K562 (cell line): ENCODE measurements around the gene ADD2. TPM values are rescaled to one million over a fixed set of nuclear protein-coding genes. Genes with fewer than 3 reads are reported as not detected.

ENCODE experiments used
- ATAC-seq: fragments of 200-7000 bp; cut with Tn5 transposase; 3 replicates; pipeline ENCODE4 v1.9.1; 2020; ENCODE audit warnings: moderate library complexity
- BruUV-seq: library from RNA; stranded (reverse); fragments of 400-500 nt; replicated peaks from 2 replicates; lab custom pipeline; 2021; lab: Mats Ljungman, UMichigan
- CTCF ChIA-PET: fragments of 300-600 bp; formaldehyde crosslinking; extraction: SDS; loops from one replicate; lab custom pipeline; 2021; ENCODE audit warnings: low intra/inter-chr PET ratio; lab: Yijun Ruan, JAX
- POLR2A ChIA-PET: fragments of 300-600, 350-650 bp; sonication (Branson Sonifier 250); formaldehyde crosslinking; extraction: SDS; loops from one replicate; lab custom pipeline; 2021; ENCODE audit warnings: antibody characterized with exemption, inconsistent platforms; lab: Yijun Ruan, JAX
- DNase-seq, 4 experiments: peaks; one replicate each; pipeline versions ENCODE4 v3.0.0 to v3.0.0-alpha.2; 2011 to 2018; ENCODE audit warnings: low spot score in 3 of 4, mixed read lengths in 3 of 4; ENCODE audit errors: extremely low read depth in 1 of 4
- FAIRE-seq: peaks from 2 replicates; lab custom pipeline; 2011; peaks lifted over from hg19 to GRCh38; lab: Jason Lieb, UNC
- H2AFZ ChIP-seq: 2 replicates; pipeline ENCODE4 v1.6.0; 2011; ENCODE audit warnings: low read depth, low read length, control low read depth, inconsistent platforms
- H3K27ac ChIP-seq: fragments of 200-600 bp; 3 replicates; pipeline ENCODE4 v1.8.0; 2011; ENCODE audit warnings: low read depth, mild to moderate bottlenecking, control low read depth, inconsistent platforms, low read length, moderate library complexity, mixed read lengths; ENCODE audit errors: extremely low read depth
- H3K27me3 ChIP-seq, 2 experiments: fragments of 300-600 bp in 1 of 2; 2 replicates in 1 of 2; 3 replicates in 1 of 2; pipeline versions ENCODE4 v1.6.0 to v1.8.0; 2011; ENCODE audit warnings: inconsistent platforms in 2 of 2, low read length in 2 of 2, mild to moderate bottlenecking in 1 of 2, mixed read lengths in 1 of 2, moderate library complexity in 1 of 2; ENCODE audit not compliant: control insufficient read depth in 2 of 2, insufficient read depth in 2 of 2
- H3K36me3 ChIP-seq: fragments of 300-600 bp; 3 replicates; pipeline ENCODE4 v1.8.0; 2011; ENCODE audit warnings: mild to moderate bottlenecking, low read length, inconsistent platforms; ENCODE audit not compliant: control insufficient read depth, insufficient read depth
- H3K4me1 ChIP-seq, 2 experiments: fragments of 200-600 bp in 1 of 2; replicated peaks in 1 of 2; 2 replicates in 1 of 2; 3 replicates in 1 of 2; pipeline versions ENCODE4 v1.5.1 to v1.8.0; 2011; ENCODE audit warnings: inconsistent platforms in 2 of 2, low read length in 2 of 2, mild to moderate bottlenecking in 1 of 2, mixed read lengths in 1 of 2, moderate library complexity in 1 of 2; ENCODE audit not compliant: control insufficient read depth in 2 of 2, insufficient read depth in 2 of 2
- H3K4me2 ChIP-seq: 2 replicates; pipeline ENCODE4 v1.6.1; 2011; ENCODE audit warnings: low read length, control low read depth, inconsistent platforms, mixed read lengths; ENCODE audit not compliant: insufficient read depth
- H3K4me3 ChIP-seq: fragments of 200-600 bp; sonication (generic), shearing (Covaris generic); 2 replicates; pipeline ENCODE4 v1.5.1; 2016; ENCODE audit warnings: control low read depth, inconsistent platforms
- H3K79me2 ChIP-seq: fragments of 200-600 bp; 3 replicates; pipeline ENCODE4 v1.8.0; 2011; ENCODE audit warnings: low read length, inconsistent platforms; ENCODE audit not compliant: control insufficient read depth, insufficient read depth
- H3K9ac ChIP-seq, 2 experiments: 2 replicates each; pipeline versions ENCODE4 v1.6.0 to v1.6.1; 2011; ENCODE audit warnings: low read depth in 2 of 2, low read length in 2 of 2, control low read depth in 1 of 2, inconsistent platforms in 1 of 2, mild to moderate bottlenecking in 1 of 2, mixed read lengths in 1 of 2; ENCODE audit not compliant: insufficient read depth in 1 of 2
- H3K9me1 ChIP-seq: one replicate; pipeline ENCODE4 v1.6.0; 2011; ENCODE audit warnings: inconsistent platforms, mild to moderate bottlenecking, low read length, moderate library complexity; ENCODE audit not compliant: control insufficient read depth, insufficient read depth
- H3K9me3 ChIP-seq: replicated peaks from 2 replicates; pipeline ENCODE4 v1.5.1; 2011; ENCODE audit warnings: low read depth, low read length, inconsistent platforms; ENCODE audit not compliant: control insufficient read depth, insufficient read depth
- H4K20me1 ChIP-seq: replicated peaks from 2 replicates; pipeline ENCODE4 v1.6.1; 2011; ENCODE audit warnings: low read length, inconsistent platforms, mixed read lengths; ENCODE audit not compliant: control insufficient read depth, insufficient read depth
- PHB2 ChIP-seq: fragments of 450-650 bp; IDR thresholded peaks from 2 replicates; pipeline ENCODE4 v1.6.1; 2017; ENCODE audit warnings: low read depth
- RNF2 ChIP-seq: sonication (generic); IDR thresholded peaks from 2 replicates; pipeline ENCODE4 v1.6.1; 2016
- XRCC3 ChIP-seq: fragments of 450-650 bp; IDR thresholded peaks from 2 replicates; pipeline ENCODE4 v1.6.1; 2017; ENCODE audit warnings: mild to moderate bottlenecking, moderate library complexity
- ZNF165 ChIP-seq: fragments of 250-450 bp; sonication (Bioruptor Pico); IDR thresholded peaks from 2 replicates; pipeline ENCODE4 v1.4.0; 2020; ENCODE audit warnings: borderline replicate concordance
- ZNF785 ChIP-seq: fragments of 250-450 bp; sonication (Bioruptor Pico); IDR thresholded peaks from 2 replicates; pipeline ENCODE4 v1.4.0; 2020; ENCODE audit warnings: mild to moderate bottlenecking
- WGBS: fragments of 100-300 bp; shearing (Covaris generic); methylation state at CpG from one replicate; pipeline ENCODE4 v1.1.6; 2016; ENCODE audit warnings: low coverage, mixed read lengths; ENCODE audit not compliant: insufficient coverage; ENCODE audit errors: missing lambda C conversion rate; 5-methylcytosine and 5-hydroxymethylcytosine counted together
- in situ Hi-C: fragments of 300-500 bp; cut with MboI; formaldehyde crosslinking; loops from 4 replicates; pipeline ENCODE4 v1.15.0; 2018; ENCODE audit warnings: inconsistent platforms, mixed read lengths
- intact Hi-C: fragments of 100-400 bp; cut with micrococcal nuclease; formaldehyde crosslinking; loops from 2 replicates; pipeline ENCODE4 v1.14.2; 2022
- polyA plus RNA-seq, 8 experiments: library from polyadenylated mRNA; depleted of rRNA in 4 of 8; stranded (reverse) in 5 of 8; unstranded in 3 of 8; fragments of >200 nt; fragmentation: Nextera tagmentation in 2 of 8; fragmentation: Illumina TruSeq in 1 of 8; extraction: Ambion mirVana in 2 of 8; extraction: Trizol in 1 of 8; gene quantifications; 2 replicates each; pipeline versions ENCODE4 v1.2.1 to v1.2.3, GENCODE V29; 2011 to 2014; ENCODE audit warnings: inconsistent platforms in 1 of 8, missing spikeins in 1 of 8
- total RNA-seq, 7 experiments: library from RNA; depleted of rRNA in 6 of 7; stranded (reverse); fragments of >200 nt in 6 of 7; fragmentation: Illumina TruSeq in 2 of 7; extraction: Trizol in 2 of 7; gene quantifications; 2 replicates each; pipeline versions ENCODE4 v1.2.1 to v1.2.3, GENCODE V29; 2011 to 2021; ENCODE audit warnings: low replicate concordance in 1 of 7
- TF ChIP-seq, protein P1 (sequence below): IDR thresholded peaks from 2 replicates; pipeline ENCODE4 v1.6.1; 2016; ENCODE audit warnings: missing genetic modification characterization, missing compliant biosample characterization

ADD2 gene
- total and polyA plus RNA-seq, 9 of the 15 experiments (the other 6 are each of a cell fraction or from before 2014, with no cell fraction given): 3.5 to 63.0 (median 36.2) TPM

GRCh38 chr2:70702711-70703395 is 65.1 kb downstream of the ADD2 start:
- intact Hi-C loops: no loop called here
- CTCF ChIA-PET: no interaction called here
- 91% methylated on average over 8 of the region's 8 CpGs for WGBS
- Histone ChIP-seq H3K9me1 (peaks cover 5% of the 10 kb centered on the region), H3K36me3 (peaks cover 28% of the 10 kb centered on the region; the same call in 2 of the 3 replicates), H4K20me1 (no peaks in the 10 kb centered on the region), H3K4me3 (no peak overlapping the region), H3K27me3 (no peaks in the 10 kb centered on the region), H3K27ac (no peak overlapping the region), H3K9me3 (no peaks in the 10 kb centered on the region), H3K4me1 (peaks cover 15 to 17% of the 10 kb centered on the region in 2 experiments; a peak in 4 of 5 replicates), H3K4me2 (no peak overlapping the region), H3K79me2 (no peaks in the 10 kb centered on the region), H2AFZ (no peak overlapping the region), H3K9ac (no peak overlapping the region)
- TF ChIP-seq RNF2 (no peak), XRCC3 (no peak), ZNF165 (CRISPR knock-in tag) (no peak), ZNF785 (no peak), PHB2 (0 out of 2 replicates have a peak, but pooled peaks have one; percentile 19)
- TF ChIP-seq, protein P1, sequence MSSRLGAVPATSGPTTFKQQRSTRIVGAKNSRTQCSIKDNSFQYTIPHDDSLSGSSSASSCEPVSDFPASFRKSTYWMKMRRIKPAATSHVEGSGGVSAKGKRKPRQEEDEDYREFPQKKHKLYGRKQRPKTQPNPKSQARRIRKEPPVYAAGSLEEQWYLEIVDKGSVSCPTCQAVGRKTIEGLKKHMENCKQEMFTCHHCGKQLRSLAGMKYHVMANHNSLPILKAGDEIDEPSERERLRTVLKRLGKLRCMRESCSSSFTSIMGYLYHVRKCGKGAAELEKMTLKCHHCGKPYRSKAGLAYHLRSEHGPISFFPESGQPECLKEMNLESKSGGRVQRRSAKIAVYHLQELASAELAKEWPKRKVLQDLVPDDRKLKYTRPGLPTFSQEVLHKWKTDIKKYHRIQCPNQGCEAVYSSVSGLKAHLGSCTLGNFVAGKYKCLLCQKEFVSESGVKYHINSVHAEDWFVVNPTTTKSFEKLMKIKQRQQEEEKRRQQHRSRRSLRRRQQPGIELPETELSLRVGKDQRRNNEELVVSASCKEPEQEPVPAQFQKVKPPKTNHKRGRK (tag): peak; percentile 88
- BruUV-seq: no TSS peak
- ATAC-seq: no peak
- DNase-seq: no peak
- in situ Hi-C loops: no loop called here
- POLR2A ChIA-PET: interaction anchor here (0.6 kb wide), 1 partner anchor 15 kb away, joined by 4 read pairs; no protein-coding TSS in a partner anchor
- no peak for FAIRE-seq
